Globus pallidus (tissue), 1 donor: ENCODE results near the gene HEYL.
"Not testable (repeated sequence)": the region's sequence is repeated elsewhere in the genome, so short reads cannot be mapped to it uniquely, and the experiment has no call there.

ENCODE experiments used
- DNase-seq: peaks from one replicate; pipeline ENCODE4 v3.0.0-alpha.2; 2015; ENCODE audit warnings: low spot score

HEYL gene

DNA sequence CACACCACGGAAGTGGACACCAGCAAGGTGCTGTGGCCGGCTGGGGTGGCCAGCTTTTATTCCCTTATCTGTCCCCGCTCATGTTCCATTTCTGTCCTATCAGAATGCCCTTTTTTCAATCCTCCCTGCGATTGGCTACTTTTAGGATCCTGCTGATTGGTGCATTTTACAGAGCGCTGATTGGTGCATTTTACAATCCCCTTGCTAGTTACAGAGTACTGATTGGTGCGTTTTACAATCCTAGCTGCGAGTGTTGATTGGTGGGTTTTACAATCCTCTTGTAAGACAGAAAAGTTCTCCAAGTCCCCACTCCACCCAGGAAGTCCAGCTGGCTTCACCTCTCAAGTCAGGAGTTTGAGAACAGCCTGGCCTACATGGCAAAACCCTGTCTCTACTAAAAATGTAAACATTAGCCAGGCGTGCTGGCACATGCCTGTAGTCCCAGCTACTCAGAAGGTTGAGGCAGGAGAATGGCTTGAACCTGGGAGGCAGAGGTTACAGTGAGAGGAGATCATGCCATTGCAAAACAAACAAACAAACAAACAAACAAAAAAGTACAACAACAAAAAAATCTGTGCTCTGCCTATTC lies 37.7 kb downstream of the HEYL start:
- DNase-seq = not testable (repeated sequence)

DNA sequence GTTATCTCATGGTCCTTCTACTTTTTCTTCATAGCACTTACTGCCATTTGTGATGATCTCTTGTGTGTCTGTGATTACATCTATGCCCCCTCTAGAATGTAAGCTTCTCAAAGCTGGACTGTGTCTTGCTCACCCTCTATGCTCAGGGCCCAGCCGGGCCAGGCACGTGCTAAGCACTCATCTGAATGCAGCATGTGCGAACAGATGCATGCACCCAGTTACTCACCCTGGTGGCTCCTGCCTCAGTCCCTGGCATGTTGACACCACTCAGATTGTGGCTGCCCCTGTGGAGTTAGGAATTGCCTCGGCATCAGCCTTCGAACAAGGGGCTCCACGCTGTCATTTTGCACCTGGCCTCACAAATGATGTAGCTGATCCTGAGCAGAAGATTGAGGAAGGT lies 43.3 kb downstream of the HEYL start:
- no peak for DNase-seq

GRCh38 chr1:39593386-39593785 lies 46.1 kb downstream of the HEYL start:
- DNase-seq = no peak

DNA sequence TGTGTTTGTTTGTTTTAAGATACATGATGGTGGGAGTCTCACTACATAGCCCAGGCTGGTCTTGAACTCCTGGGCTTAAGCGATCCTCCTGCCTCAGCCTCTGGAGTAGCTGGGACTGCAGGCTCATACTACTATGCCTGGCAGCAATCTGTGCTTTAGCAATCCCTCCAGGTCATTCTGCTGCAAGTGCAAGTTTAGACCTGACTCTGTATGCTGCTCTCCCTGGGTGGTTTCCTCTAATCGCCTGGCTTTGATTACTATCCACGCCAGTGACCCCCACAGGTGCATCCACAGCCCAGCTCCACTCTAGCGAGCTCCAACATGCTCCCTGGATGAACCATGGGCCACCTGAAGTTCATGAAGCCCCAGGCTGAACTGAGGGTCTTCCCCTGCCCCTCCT lies 47.4 kb downstream of the HEYL start:
- DNase-seq = no peak

DNA sequence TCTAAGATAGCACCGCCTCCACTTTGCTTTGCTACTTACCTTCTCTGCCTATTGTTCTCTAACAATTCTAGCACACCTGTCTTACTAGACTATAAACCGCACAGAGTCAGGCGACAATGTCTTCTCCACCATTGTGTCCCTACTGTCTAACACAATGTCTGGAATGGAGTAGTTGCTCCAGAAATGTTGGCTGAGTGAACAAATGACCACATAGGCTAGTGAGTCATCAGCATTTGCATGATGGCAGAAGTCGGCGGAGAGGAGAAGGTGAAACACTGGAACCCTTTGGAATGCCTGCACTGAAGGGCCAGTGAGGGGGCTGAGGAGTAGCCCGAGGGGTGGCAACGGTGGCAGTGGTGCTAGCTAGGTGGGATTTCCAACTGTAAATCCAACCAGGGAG lies 48.9 kb downstream of the HEYL start:
- no peak for DNase-seq

DNA sequence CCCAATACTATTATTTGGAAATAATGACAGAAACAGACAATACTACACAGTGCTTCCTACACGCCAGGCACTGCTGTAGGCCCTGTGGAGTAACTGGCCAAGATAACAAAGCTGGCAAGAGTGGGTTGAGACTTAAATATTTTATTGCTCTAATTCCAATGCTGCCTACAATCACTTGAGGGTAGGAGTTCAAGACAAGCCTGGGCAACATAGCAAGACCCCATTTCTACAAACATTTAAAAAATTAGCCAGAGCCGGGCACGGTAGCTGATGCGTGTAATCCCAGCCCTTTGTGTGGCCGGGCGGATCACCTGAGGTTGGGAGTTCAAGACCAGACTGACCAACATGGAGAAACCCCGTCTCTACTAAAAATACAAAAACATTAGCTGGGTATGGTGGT lies 53.5 kb downstream of the HEYL start:
- no peak for DNase-seq

- no peak for DNase-seq
Measured at GRCh38 chr1:39576016-39576657, 63.3 kb downstream of the HEYL start.

DNA sequence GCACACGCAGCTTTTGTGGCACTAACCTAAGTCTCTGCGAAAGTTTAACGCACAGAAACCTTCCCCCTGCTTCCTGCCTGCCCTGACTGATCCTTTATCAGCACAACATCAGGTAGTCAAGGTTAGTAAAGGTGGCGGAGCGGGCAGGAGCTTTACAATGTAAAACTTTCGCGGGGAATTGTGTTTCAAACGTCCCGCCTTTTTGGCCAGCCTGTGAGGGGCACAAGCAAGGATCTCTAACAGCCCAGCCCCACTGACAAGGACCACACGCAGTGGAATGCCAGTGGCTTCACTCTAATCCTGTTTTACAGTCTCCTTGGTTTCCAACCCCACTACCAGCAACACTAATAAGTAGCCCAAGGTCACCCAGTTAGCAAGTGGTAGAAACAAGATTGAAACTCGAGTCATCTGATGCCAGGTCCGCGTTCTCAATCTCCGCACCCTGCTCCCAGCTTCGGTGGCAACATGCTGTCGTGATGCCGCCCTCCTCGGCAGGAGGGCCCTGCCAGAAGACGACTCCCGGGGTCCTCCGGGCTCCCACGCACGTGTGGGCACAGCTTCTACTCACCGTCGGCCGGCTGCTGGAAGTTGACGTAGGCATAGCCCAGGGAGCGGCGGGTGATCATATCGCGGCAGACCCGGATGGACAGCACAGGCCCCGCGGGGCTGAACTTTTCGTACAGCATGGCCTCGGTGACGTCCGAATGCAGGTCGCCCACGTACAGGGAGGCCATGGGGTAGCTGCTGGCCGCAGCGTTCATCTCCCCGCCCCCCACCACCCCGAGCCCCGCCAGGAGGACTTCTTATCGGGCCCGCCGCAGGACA lies 64.0 kb downstream of the HEYL start:
- DNase-seq = peak; percentile 18

- DNase-seq = no peak
Measured at GRCh38 chr1:39574646-39575045, 64.8 kb downstream of the HEYL start.
